Spinal cord (tissue), 10 donors: ENCODE results near the gene APOA1. TPM values are rescaled to one million over a fixed set of nuclear protein-coding genes. Genes with fewer than 3 reads are reported as not detected.

Experiments used
- DNase-seq, 6 donors: peaks; one replicate each; pipeline versions ENCODE4 v3.0.0 to v3.0.0-alpha.2; 2013 to 2015; ENCODE audit warnings: low spot score in 6 of 6, low read depth in 4 of 6
- H3K27ac ChIP-seq: one replicate; pipeline ENCODE4 v1.5.1; 2013; ENCODE audit warnings: low read depth, low read length, control low read depth
- H3K27me3 ChIP-seq: one replicate; pipeline ENCODE4 v1.6.1; 2013; ENCODE audit warnings: low read length; ENCODE audit not compliant: control insufficient read depth, insufficient read depth
- H3K36me3 ChIP-seq: one replicate; pipeline ENCODE4 v1.6.1; 2013; ENCODE audit warnings: low read length; ENCODE audit not compliant: control insufficient read depth, insufficient read depth
- H3K4me1 ChIP-seq: one replicate; pipeline ENCODE4 v1.6.1; 2013; ENCODE audit warnings: low read length; ENCODE audit not compliant: control insufficient read depth, insufficient read depth
- H3K4me3 ChIP-seq: one replicate; pipeline ENCODE4 v1.5.1; 2013; ENCODE audit warnings: low read depth, low read length, control low read depth
- H3K9me3 ChIP-seq: one replicate; pipeline ENCODE4 v1.6.1; 2013; ENCODE audit warnings: low read length; ENCODE audit not compliant: control insufficient read depth, insufficient read depth
- WGBS: methylation state at CpG from one replicate; pipeline ENCODE4 v1.1.5; 2013; ENCODE audit warnings: missing lambda C conversion rate; ENCODE audit not compliant: insufficient coverage; 5-methylcytosine and 5-hydroxymethylcytosine counted together
- polyA plus RNA-seq, 2 donors: library from polyadenylated mRNA; unstranded; fragments of 120-200 nt; gene quantifications; one replicate each; pipeline ENCODE4 v1.2.1, GENCODE V29; 2013; ENCODE audit not compliant: insufficient read length in 2 of 2
- total RNA-seq, 2 donors: library from RNA; depleted of rRNA in 1 of 2; stranded (reverse); fragments of 120-200 nt in 1 of 2; fragments of >200 nt in 1 of 2; gene quantifications; one replicate each; pipeline versions ENCODE4 v1.2.3 to v1.2.4, GENCODE V29; 2013 to 2014
- donor health status: healthy.

Gene APOA1
- total and polyA plus RNA-seq, 4 donors = 2.5 to 9.1 (median 4.7) TPM

- DNase-seq = peak in 1 of 6 donors; percentile 62
- Histone ChIP-seq H3K36me3 (peaks cover 40% of the 10 kb centered on the region), H3K27ac (peak overlapping the region; percentile 2), H3K27me3 (no peaks in the 10 kb centered on the region), H3K4me3 (no peak overlapping the region), H3K4me1 (peaks cover 4% of the 10 kb centered on the region), H3K9me3 (no peaks in the 10 kb centered on the region)
- no CpG with 5 or more reads among the region's 7 CpGs for WGBS
These were observed 14.2 kb upstream of the APOA1 start for GRCh38 chr11:116851626-116852025.

- WGBS = 91% methylated on average over 5 of the region's 6 CpGs
- H3K27ac ChIP-seq = no peak overlapping the region
- peaks cover 47% of the 10 kb centered on the region for H3K36me3 ChIP-seq
These were observed 12.1 kb upstream of the APOA1 start for GRCh38 chr11:116849486-116849885.

GRCh38 chr11:116849060-116849459, 11.6 kb upstream of the APOA1 start:
- Histone ChIP-seq H3K27me3 (no peaks in the 10 kb centered on the region), H3K36me3 (peaks cover 45% of the 10 kb centered on the region), H3K9me3 (no peaks in the 10 kb centered on the region), H3K4me3 (no peak overlapping the region), H3K4me1 (peaks cover 4% of the 10 kb centered on the region), H3K27ac (no peak overlapping the region)
- no peak for DNase-seq
- WGBS = 92% methylated on average over 12 of the region's 12 CpGs

More at GRCh38 chr11:116849486-116849885, 12.1 kb upstream of the APOA1 start:
- Histone ChIP-seq H3K4me3 (no peak overlapping the region), H3K9me3 (no peaks in the 10 kb centered on the region), H3K4me1 (peaks cover 4% of the 10 kb centered on the region), H3K27me3 (no peaks in the 10 kb centered on the region)
- DNase-seq = no peak

GRCh38 chr11:116847612-116848011, 10.2 kb upstream of the APOA1 start:
- Histone ChIP-seq H3K27ac (no peak overlapping the region), H3K9me3 (no peaks in the 10 kb centered on the region), H3K36me3 (peaks cover 49% of the 10 kb centered on the region), H3K4me3 (no peak overlapping the region), H3K27me3 (no peaks in the 10 kb centered on the region), H3K4me1 (peaks cover 4% of the 10 kb centered on the region)
- no peak for DNase-seq
- 100% methylated on average over 1 of the region's 4 CpGs for WGBS

GRCh38 chr11:116844722-116845121, 7.3 kb upstream of the APOA1 start:
- Histone ChIP-seq H3K27ac (no peak overlapping the region), H3K36me3 (peaks cover 49% of the 10 kb centered on the region), H3K4me3 (no peak overlapping the region), H3K4me1 (peaks cover 13% of the 10 kb centered on the region), H3K9me3 (no peaks in the 10 kb centered on the region), H3K27me3 (no peaks in the 10 kb centered on the region)
- WGBS = 100% methylated on average over 1 of the region's 4 CpGs
- DNase-seq = no peak

GRCh38 chr11:116843661-116844060, 6.2 kb upstream of the APOA1 start:
- peaks cover 39% of the 10 kb centered on the region for H3K36me3 ChIP-seq
- WGBS = 91% methylated on average over 3 of the region's 9 CpGs

GRCh38 chr11:116842909-116843308, 5.5 kb upstream of the APOA1 start:
- no peak for DNase-seq
- WGBS = 93% methylated on average over 4 of the region's 4 CpGs
- no peak overlapping the region for H3K27ac ChIP-seq
- H3K9me3 ChIP-seq = no peaks in the 10 kb centered on the region
- no peak overlapping the region for H3K4me3 ChIP-seq
- H3K4me1 ChIP-seq = peaks cover 13% of the 10 kb centered on the region
- H3K36me3 ChIP-seq = peaks cover 36% of the 10 kb centered on the region
- H3K27me3 ChIP-seq = no peaks in the 10 kb centered on the region

More at GRCh38 chr11:116843661-116844060, 6.2 kb upstream of the APOA1 start:
- no peak for DNase-seq
- Histone ChIP-seq H3K27ac (no peak overlapping the region), H3K4me1 (peaks cover 13% of the 10 kb centered on the region), H3K27me3 (no peaks in the 10 kb centered on the region), H3K4me3 (no peak overlapping the region), H3K9me3 (no peaks in the 10 kb centered on the region)

- peaks cover 21% of the 10 kb centered on the region for H3K4me1 ChIP-seq
- H3K4me3 ChIP-seq = no peak overlapping the region
- H3K27me3 ChIP-seq = no peaks in the 10 kb centered on the region
- no peak overlapping the region for H3K27ac ChIP-seq
- 94% methylated on average over 2 of the region's 4 CpGs for WGBS
- no peak for DNase-seq
- peaks cover 28% of the 10 kb centered on the region for H3K36me3 ChIP-seq
- no peaks in the 10 kb centered on the region for H3K9me3 ChIP-seq
These were observed 4.7 kb upstream of the APOA1 start for GRCh38 chr11:116842117-116842516.

- 88% methylated on average over 2 of the region's 9 CpGs for WGBS
- DNase-seq = no peak
- Histone ChIP-seq H3K4me1 (peaks cover 34% of the 10 kb centered on the region), H3K36me3 (peaks cover 15% of the 10 kb centered on the region), H3K9me3 (no peaks in the 10 kb centered on the region), H3K27ac (no peak overlapping the region), H3K27me3 (no peaks in the 10 kb centered on the region), H3K4me3 (no peak overlapping the region)
These were observed 3.4 kb upstream of the APOA1 start for GRCh38 chr11:116840746-116841296.

GRCh38 chr11:116840224-116840745, 2.9 kb upstream of the APOA1 start:
- Histone ChIP-seq H3K9me3 (no peaks in the 10 kb centered on the region), H3K27ac (no peak overlapping the region), H3K4me1 (peaks cover 39% of the 10 kb centered on the region), H3K4me3 (no peak overlapping the region), H3K36me3 (peaks cover 10% of the 10 kb centered on the region), H3K27me3 (no peaks in the 10 kb centered on the region)
- 40% methylated on average over 4 of the region's 6 CpGs for WGBS
- peak in 1 of 6 donors; percentile 10 for DNase-seq
